WTC11 (cell line): Measurements from ENCODE around the gene GLI1. TPM values are rescaled to one million over a fixed set of nuclear protein-coding genes. Genes with fewer than 3 reads are reported as not detected.

Source experiments
- ATAC-seq: fragments of 200-7000 bp; cut with Tn5 transposase; 2 replicates; pipeline ENCODE4 v1.10.0; 2021; ENCODE audit warnings: mild to moderate bottlenecking, moderate library complexity
- CTCF ChIA-PET: fragments of 300-600 bp; sonication (Branson Sonifier 250); formaldehyde crosslinking; loops from one replicate; lab custom pipeline; 2021; ENCODE audit warnings: antibody characterized with exemption; lab: Charles Lee
- POLR2A ChIA-PET: fragments of 350-600 bp; sonication (Branson Sonifier 250); formaldehyde crosslinking; loops from one replicate; lab custom pipeline; 2021; ENCODE audit warnings: antibody characterized with exemption; lab: Charles Lee
- DNase-seq: peaks from one replicate; pipeline ENCODE4 v3.0.0; 2021; ENCODE audit warnings: low spot score
- H3K27ac Mint-ChIP-seq: 2 replicates; pipeline ENCODE4 v1.8.0; 2021; ENCODE audit warnings: mixed read lengths
- H3K27me3 Mint-ChIP-seq: 2 replicates; pipeline ENCODE4 v1.8.0; 2021; ENCODE audit warnings: low read depth, mild to moderate bottlenecking, moderate library complexity, mixed read lengths
- H3K36me3 Mint-ChIP-seq: 2 replicates; pipeline ENCODE4 v1.8.0; 2021; ENCODE audit warnings: mixed read lengths
- H3K4me1 Mint-ChIP-seq: 2 replicates; pipeline ENCODE4 v1.8.0; 2022; ENCODE audit warnings: mixed read lengths
- H3K4me3 Mint-ChIP-seq: 2 replicates; pipeline ENCODE4 v1.8.0; 2021; ENCODE audit warnings: mild to moderate bottlenecking, moderate library complexity, mixed read lengths
- H3K9me3 Mint-ChIP-seq: 2 replicates; pipeline ENCODE4 v1.8.0; 2021; ENCODE audit warnings: mixed read lengths
- ATF2 ChIP-seq: sonication (generic); formaldehyde crosslinking; IDR thresholded peaks from 2 replicates; pipeline ENCODE4 v1.8.1; 2022; ENCODE audit warnings: low read depth, missing genetic modification reagents, borderline replicate concordance
- CTCF ChIP-seq: fragments of 200-600 bp; IDR thresholded peaks from 2 replicates; pipeline ENCODE4 v1.8.0; 2022; ENCODE audit warnings: antibody characterized with exemption
- E2F1 ChIP-seq: sonication (generic); formaldehyde crosslinking; IDR thresholded peaks from 2 replicates; pipeline ENCODE4 v1.8.0; 2022; ENCODE audit warnings: mild to moderate bottlenecking, missing genetic modification reagents
- FOXP1 ChIP-seq: sonication (generic); formaldehyde crosslinking; IDR thresholded peaks from 2 replicates; pipeline ENCODE4 v1.8.0; 2022; ENCODE audit warnings: missing genetic modification reagents, mild to moderate bottlenecking, moderate library complexity, borderline replicate concordance
- GABPB1 ChIP-seq: sonication (generic); formaldehyde crosslinking; IDR thresholded peaks from 2 replicates; pipeline ENCODE4 v1.8.1; 2023; ENCODE audit warnings: mild to moderate bottlenecking, missing genetic modification reagents
- NFATC4 ChIP-seq: fragments of 250-450 bp; sonication (Bioruptor Pico); IDR thresholded peaks from 2 replicates; pipeline ENCODE4 v1.9.0; 2021; ENCODE audit warnings: mild to moderate bottlenecking
- PRDM15 ChIP-seq: sonication (generic); formaldehyde crosslinking; IDR thresholded peaks from 2 replicates; pipeline ENCODE4 v1.8.0; 2022; ENCODE audit warnings: missing genetic modification reagents
- RELA ChIP-seq: sonication (generic); formaldehyde crosslinking; IDR thresholded peaks from 2 replicates; pipeline ENCODE4 v1.8.1; 2022; ENCODE audit warnings: missing genetic modification reagents, mild to moderate bottlenecking, borderline replicate concordance
- STAT6 ChIP-seq: sonication (generic); formaldehyde crosslinking; conservative IDR thresholded peaks from 2 replicates; pipeline ENCODE4 v1.8.1; 2023; ENCODE audit warnings: mild to moderate bottlenecking, low read depth, missing genetic modification reagents, moderate library complexity
- USF1 ChIP-seq: sonication (generic); formaldehyde crosslinking; IDR thresholded peaks from 2 replicates; pipeline ENCODE4 v1.8.0; 2022; ENCODE audit warnings: mild to moderate bottlenecking, missing genetic modification reagents
- ZBTB21 ChIP-seq: sonication (generic); formaldehyde crosslinking; IDR thresholded peaks from 2 replicates; pipeline ENCODE4 v1.8.1; 2023; ENCODE audit warnings: mild to moderate bottlenecking, missing genetic modification reagents, borderline replicate concordance
- ZNF263 ChIP-seq: sonication (generic); formaldehyde crosslinking; IDR thresholded peaks from 2 replicates; pipeline ENCODE4 v1.8.1; 2022; ENCODE audit warnings: low read depth, mild to moderate bottlenecking, moderate library complexity, missing genetic modification reagents
- total RNA-seq: library from RNA; stranded (reverse); gene quantifications from 3 replicates; pipeline ENCODE4 v1.2.3, GENCODE V29; 2021

Gene GLI1
- total RNA-seq, 1 experiment from 2014 or later: 16.2 TPM

GRCh38 chr12:57462251-57462911, 2.8 kb downstream of the GLI1 start:
- H3K4me3 Mint-ChIP-seq: peak overlapping the region; percentile 96
- H3K4me1 Mint-ChIP-seq: peaks cover 25% of the 10 kb centered on the region
- TF ChIP-seq PRDM15 (peak; percentile 93), ATF2 (CRISPR knock-in tag) (no peak), GABPB1 (CRISPR knock-in tag) (peak; percentile 42; the same call in 1 of the 2 replicates), NFATC4 (CRISPR knock-in tag) (no peak), ZNF263 (peak; percentile 55; the same call in 1 of the 2 replicates), CTCF (peak; percentile 81), STAT6 (CRISPR knock-in tag) (no peak)
- POLR2A ChIA-PET: interaction anchor here (0.9 to 1.7 kb wide), 2 partner anchors 219 to 236 kb away, joined by 3 to 6 read pairs; no protein-coding TSS in a partner anchor
- H3K9me3 Mint-ChIP-seq: no peaks in the 10 kb centered on the region
- peak; percentile 59 for ATAC-seq
- 0 out of 2 replicates have a peak, but pooled peaks cover 3% of the 10 kb centered on the region for H3K36me3 Mint-ChIP-seq
- peak; percentile 96 for DNase-seq
- peak overlapping the region; percentile 100 for H3K27ac Mint-ChIP-seq
- H3K27me3 Mint-ChIP-seq: peaks cover 9% of the 10 kb centered on the region
- CTCF ChIA-PET: interaction anchor here (0.6 to 5.2 kb wide), 14 partner anchors 9 to 237 kb away, joined by 3 to 48 read pairs (median 6); partner anchors contain the start of genes DCTN2 and STAC3

GRCh38 chr12:57462912-57463253, 3.3 kb downstream of the GLI1 start:
- Mint-ChIP-seq H3K9me3 (no peaks in the 10 kb centered on the region), H3K27me3 (peaks cover 9% of the 10 kb centered on the region), H3K4me1 (peaks cover 23% of the 10 kb centered on the region), H3K4me3 (peak overlapping the region; percentile 96), H3K27ac (no peak overlapping the region; the same call in 1 of the 2 replicates), H3K36me3 (0 out of 2 replicates have a peak, but pooled peaks cover 3% of the 10 kb centered on the region)
- ATAC-seq (no peak), DNase-seq (no peak)
- TF ChIP-seq ZBTB21 (CRISPR knock-in tag) (no peak), CTCF (peak; percentile 9; the same call in 1 of the 2 replicates), FOXP1 (CRISPR knock-in tag) (no peak), USF1 (CRISPR knock-in tag) (no peak), RELA (CRISPR knock-in tag) (no peak), E2F1 (no peak)
- POLR2A ChIA-PET: no interaction called here
- CTCF ChIA-PET: interaction anchor here (0.7 to 5.2 kb wide), 14 partner anchors 8 to 475 kb away, joined by 3 to 42 read pairs (median 4); partner anchors contain the start of genes DCTN2 and INHBE
